ENCODE measurements around the gene PJA2. TPM values are rescaled to one million over a fixed set of nuclear protein-coding genes. Genes with fewer than 3 reads are reported as not detected.

PJA2 gene
- total RNA-seq, 4 donors from 2014 or later: 74.3 to 229 (median 135) TPM

GRCh38 chr5:109408991-109409843 is 557 bp downstream of the PJA2 start:
- intact Hi-C loops (cut with DNase I; ENCODE audit: low total_unique reads): no loop called here
- Histone ChIP-seq H3K4me3 (peak overlapping the region; percentile 94), H3K36me3 (no peaks in the 10 kb centered on the region), H3K9me3 (no peaks in the 10 kb centered on the region), H3K27me3 (no peaks in the 10 kb centered on the region), H3K27ac (peak overlapping the region; percentile 99), H3K4me1 (peaks cover 0 to 17% of the 10 kb centered on the region in 2 donors)
- no peak for TF ChIP-seq POLR2A (IDR thresholded peaks at IDR 0.05)
- no peak for TF ChIP-seq CTCF (IDR thresholded peaks at IDR 0.05)
- peak; percentile 66 to 69 for DNase-seq

- intact Hi-C loops (cut with DNase I; ENCODE audit: low total_unique reads): no loop called here
- DNase-seq: no peak
- H3K27me3 ChIP-seq: no peaks in the 10 kb centered on the region
- H3K9me3 ChIP-seq: no peaks in the 10 kb centered on the region
- H3K36me3 ChIP-seq: no peaks in the 10 kb centered on the region
- peak overlapping the region; percentile 99 for H3K27ac ChIP-seq
- peaks cover 0 to 17% of the 10 kb centered on the region in 2 donors for H3K4me1 ChIP-seq
- TF ChIP-seq CTCF (IDR thresholded peaks at IDR 0.05) (no peak), POLR2A (IDR thresholded peaks at IDR 0.05) (no peak)
- H3K4me3 ChIP-seq: peak overlapping the region; percentile 94
Observed at GRCh38 chr5:109407913-109408312, 1.9 kb downstream of the PJA2 start.

GRCh38 chr5:109406719-109407118 is 3.1 kb downstream of the PJA2 start:
- H3K4me3 ChIP-seq: no peak overlapping the region
- H3K4me1 ChIP-seq: peaks cover 0 to 22% of the 10 kb centered on the region in 2 donors
- no peaks in the 10 kb centered on the region for H3K27me3 ChIP-seq
- intact Hi-C loops (cut with DNase I; ENCODE audit: low total_unique reads): no loop called here
- no peaks in the 10 kb centered on the region for H3K36me3 ChIP-seq
- no peaks in the 10 kb centered on the region for H3K9me3 ChIP-seq
- TF ChIP-seq POLR2A (IDR thresholded peaks at IDR 0.05): no peak
- DNase-seq: no peak
- peak overlapping the region in 1 of 2 donors; percentile 99 for H3K27ac ChIP-seq

- Histone ChIP-seq H3K36me3 (no peaks in the 10 kb centered on the region), H3K27ac (no peak overlapping the region), H3K27me3 (no peaks in the 10 kb centered on the region), H3K9me3 (no peaks in the 10 kb centered on the region), H3K4me3 (no peak overlapping the region), H3K4me1 (peaks cover 0 to 22% of the 10 kb centered on the region in 2 donors)
- intact Hi-C loops (cut with DNase I; ENCODE audit: low total_unique reads): no loop called here
- DNase-seq: no peak
- no peak for TF ChIP-seq POLR2A (IDR thresholded peaks at IDR 0.05)
- no peak for TF ChIP-seq CTCF (IDR thresholded peaks at IDR 0.05)
Observed at GRCh38 chr5:109404428-109404960, 5.3 kb downstream of the PJA2 start.

- intact Hi-C loops (cut with DNase I; ENCODE audit: low total_unique reads): no loop called here
- Histone ChIP-seq H3K9me3 (no peaks in the 10 kb centered on the region), H3K4me1 (peaks cover 3 to 22% of the 10 kb centered on the region in 2 donors), H3K27ac (no peak overlapping the region), H3K27me3 (no peaks in the 10 kb centered on the region), H3K36me3 (no peaks in the 10 kb centered on the region), H3K4me3 (no peak overlapping the region)
- DNase-seq: no peak
- TF ChIP-seq CTCF (IDR thresholded peaks at IDR 0.05) (no peak), POLR2A (IDR thresholded peaks at IDR 0.05) (no peak)
Observed at GRCh38 chr5:109403469-109403868, 6.3 kb downstream of the PJA2 start.
